GM18520 (cell line): ENCODE measurements around the gene CDK4.
"Not testable (repeated sequence)": the region's sequence is repeated elsewhere in the genome, so short reads cannot be mapped to it uniquely, and the experiment has no call there.

Experiments
- ATAC-seq: cut with Tn5 transposase; IDR thresholded peaks from one replicate; pipeline ENCODE4 v1.9.1; 2021; ENCODE audit not compliant: unreplicated experiment

Gene CDK4

DNA sequence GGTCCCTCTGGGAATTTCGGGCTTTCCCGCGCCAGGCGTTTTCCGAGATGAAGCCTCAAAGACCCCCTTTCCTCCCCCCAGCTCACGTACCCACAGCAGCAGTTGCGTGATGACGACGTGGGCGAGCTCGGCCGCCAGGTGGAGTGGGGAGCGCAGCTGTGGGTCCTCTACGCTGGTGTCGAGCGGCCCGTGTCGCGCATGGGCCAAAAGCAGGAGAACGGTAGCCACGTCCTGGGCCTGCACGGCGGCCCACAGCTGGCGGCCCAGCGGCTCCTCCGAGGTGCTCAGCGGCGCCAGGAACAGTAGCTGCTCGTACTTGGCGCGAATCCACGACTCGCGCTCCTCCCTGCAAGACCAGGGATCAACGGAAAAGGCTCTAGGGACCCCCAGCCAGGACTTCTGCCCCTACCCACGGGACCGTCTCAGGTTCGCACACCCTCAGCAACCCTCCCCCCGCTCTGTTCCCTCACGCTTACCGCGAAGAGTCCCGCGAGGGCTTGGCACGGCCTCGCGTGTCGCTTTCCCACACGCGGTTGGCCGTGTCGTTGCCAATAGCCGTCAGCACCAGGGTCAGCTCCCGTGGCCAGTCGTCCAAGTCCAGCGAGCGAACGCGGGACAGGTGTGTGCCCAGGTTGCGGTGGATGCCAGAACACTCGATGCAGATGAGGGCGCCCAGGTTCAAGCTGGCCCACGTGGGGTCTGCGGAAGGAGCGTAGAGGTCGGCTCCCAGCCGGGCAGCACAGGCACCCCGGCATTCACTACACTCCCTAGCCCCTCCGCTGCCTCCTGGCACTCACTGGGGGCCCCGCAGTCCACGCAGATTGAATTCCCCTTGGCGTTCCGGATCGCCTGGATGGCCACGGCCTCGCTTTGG is 25.0 kb downstream of the CDK4 start:
- ATAC-seq: no peak

DNA sequence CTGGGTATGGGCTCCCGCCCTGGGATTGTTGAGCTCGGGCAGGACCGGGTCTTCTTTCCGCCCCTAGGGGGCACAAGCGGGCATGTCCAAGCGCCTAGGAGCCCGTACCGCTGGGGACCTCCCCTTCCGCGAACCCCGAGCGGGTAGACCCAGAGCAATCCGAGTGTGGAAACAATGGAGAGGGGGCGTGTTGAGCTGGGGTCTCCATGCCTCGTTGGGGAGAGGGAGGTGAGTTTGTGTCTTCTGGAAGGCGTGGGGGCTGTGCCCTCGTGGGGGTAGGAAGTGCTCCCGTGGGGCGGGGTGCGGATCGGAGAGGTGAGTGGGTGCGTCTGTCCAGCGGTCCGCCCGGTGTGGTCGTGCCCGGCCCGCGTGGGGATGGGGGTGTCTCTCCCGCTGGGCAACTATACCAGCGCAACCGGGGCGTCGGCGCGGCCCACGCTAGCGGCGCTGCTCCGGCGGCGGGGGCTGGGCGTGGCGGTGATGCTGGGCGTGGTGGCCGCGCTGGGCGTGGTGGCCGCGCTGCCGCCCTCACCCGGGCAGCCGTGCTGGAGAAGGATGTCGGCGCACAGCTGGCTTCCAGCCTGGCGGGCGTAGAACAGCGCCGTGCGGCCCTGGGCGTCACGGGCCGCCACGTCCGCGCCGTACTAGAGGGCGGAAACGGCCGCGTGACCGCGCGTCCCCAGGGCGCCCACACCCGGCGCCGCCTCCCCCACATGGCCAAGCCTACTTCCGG is 25.8 kb downstream of the CDK4 start:
- ATAC-seq: no peak

DNA sequence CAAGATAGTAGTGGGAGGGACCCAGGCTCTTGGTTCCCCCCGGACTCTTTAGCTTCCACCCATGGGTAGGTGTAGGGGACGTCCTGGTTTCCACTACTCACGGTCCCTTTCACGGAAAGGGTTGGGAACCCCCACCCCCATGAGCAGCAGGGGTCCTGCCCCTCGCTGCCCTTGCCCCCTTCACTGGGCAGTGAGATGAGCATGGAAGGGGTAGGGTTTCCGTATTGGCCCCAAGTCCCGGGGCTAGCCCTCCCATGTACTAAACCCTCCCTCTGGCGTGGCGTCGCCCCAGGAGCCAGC is 26.3 kb downstream of the CDK4 start:
- no peak for ATAC-seq

DNA sequence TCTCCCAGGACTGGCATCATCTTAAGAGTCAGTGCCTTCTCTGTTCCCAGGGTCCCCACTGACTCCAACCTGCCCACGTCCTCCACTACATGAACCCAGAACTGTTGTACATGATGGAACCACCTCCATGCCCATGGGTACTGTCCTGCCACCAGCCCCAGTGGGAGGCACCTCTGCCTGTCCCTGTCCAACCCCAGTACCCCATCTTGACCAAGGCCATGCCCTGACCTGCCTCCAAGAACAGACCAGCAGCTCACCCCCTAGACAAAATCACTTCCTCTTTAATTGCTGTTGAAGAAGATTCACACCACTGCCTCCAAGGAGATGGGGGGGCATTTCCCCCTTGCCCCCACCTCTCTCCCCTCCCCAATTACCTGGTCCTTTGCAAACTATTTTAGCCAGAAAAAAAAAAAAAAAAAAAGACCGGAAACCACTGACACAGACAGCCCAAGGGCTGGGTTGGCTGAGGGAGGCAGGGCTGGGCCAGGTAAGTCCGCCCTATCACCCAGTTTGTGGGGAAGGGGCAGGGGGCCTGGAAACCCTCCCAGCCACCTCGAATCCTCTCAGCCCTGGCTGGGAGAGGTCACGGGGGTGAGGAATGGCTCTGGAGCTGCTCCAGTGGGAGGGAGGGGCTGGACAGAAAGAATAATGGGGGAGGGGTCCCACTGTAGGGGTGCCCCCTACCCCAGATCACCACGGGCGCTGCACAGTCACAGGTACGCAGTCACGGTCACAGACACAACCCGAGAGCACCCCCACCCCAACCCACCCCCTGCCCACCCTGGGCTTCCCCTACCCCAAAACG is 27.0 kb downstream of the CDK4 start:
- no peak for ATAC-seq

DNA sequence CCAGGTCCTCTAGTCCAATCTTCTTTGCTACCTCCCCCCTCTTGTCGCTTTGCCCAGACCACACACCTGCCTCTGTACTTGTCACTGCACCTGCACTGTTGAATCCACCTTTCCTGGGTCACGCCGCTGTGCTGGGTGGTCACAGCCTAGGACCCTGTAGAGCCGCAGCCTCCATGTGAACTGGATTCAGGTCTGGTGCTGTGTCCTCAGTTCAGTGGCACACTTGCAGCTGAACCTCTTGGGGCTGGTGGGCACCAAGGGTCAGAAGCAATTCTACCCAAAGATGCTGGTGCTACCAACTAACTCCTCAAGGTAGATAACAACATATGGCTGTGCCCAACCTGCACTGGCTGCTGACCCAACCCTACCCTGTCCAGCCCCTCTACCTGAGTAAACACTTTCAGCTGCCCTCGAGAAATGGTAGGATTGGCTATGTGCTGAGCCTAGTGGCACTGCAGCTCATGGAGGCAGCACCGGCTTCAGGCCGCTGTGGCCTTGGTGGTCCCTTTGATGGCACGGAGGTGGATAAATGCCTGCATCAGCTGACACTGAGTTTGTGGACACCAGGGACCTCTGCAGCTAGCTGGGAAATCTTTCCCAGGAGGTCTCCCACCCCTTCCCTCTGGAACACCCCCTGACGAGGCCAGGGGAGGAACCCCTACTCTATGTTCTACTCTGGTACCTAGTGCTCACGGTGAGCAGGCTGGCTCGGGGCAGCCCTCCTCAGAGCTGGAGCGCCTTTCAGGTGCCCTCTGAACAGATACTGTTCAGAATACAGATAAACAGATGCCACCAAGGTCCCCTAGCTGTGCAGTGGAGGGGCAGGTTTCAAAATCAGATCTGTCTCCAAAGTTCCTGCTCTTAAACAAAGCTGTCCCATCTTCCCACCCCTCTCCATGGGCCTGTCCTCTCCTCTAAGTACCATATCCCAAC is 27.8 kb downstream of the CDK4 start:
- ATAC-seq: no peak

- ATAC-seq: no peak
Measured at GRCh38 chr12:57723630-57723962, 28.5 kb downstream of the CDK4 start.

GRCh38 chr12:57722716-57723629 is 29.1 kb downstream of the CDK4 start:
- no peak for ATAC-seq

- ATAC-seq: not testable (repeated sequence)
Measured at GRCh38 chr12:57721846-57722608, 30.1 kb downstream of the CDK4 start.

- no peak for ATAC-seq
Measured at GRCh38 chr12:57720606-57721595, 31.2 kb downstream of the CDK4 start.

GRCh38 chr12:57719777-57720605 is 32.1 kb downstream of the CDK4 start:
- ATAC-seq: no peak

DNA sequence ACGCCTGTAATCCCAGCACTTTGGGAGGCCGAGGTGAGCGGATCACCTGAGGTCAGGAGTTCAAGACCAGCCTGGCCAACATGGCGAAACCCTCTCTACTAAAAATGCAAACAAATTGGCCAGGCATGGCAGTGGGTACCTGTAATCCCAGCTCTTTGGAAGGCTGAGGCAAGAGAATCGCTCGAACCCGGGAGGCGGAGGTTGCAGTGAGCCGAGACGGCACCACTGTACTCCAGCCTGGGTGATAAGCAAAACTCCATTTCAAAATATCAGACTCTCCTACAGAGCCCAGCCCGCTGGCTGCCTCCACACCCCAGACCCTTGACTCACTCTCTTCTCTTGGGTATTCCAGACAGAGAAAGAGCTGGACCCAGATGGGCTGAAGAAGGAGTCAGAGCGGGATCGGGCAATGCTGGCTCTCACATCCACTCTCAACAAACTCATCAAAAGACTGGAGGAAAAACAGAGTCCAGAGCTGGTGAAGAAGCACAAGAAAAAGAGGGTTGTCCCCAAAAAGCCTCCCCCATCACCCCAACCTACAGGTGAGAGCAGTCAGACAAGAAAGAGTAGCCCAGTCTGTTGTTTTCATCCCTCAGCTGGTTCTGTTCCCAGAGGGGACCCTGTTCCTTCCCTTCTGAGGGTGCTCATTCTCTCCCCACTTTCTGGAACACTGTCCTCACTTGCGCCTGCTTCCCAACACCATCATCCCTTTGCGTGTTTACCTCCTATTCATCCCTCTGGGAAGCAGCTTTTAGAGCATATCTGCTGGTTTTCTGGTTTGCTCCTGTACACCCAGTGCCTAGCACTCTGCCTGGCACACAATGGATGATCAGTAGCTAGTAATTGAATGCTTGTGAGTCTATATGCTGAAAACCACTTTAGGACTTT is 33.2 kb downstream of the CDK4 start:
- no peak for ATAC-seq

GRCh38 chr12:57717846-57718640 is 34.1 kb downstream of the CDK4 start:
- no peak for ATAC-seq

DNA sequence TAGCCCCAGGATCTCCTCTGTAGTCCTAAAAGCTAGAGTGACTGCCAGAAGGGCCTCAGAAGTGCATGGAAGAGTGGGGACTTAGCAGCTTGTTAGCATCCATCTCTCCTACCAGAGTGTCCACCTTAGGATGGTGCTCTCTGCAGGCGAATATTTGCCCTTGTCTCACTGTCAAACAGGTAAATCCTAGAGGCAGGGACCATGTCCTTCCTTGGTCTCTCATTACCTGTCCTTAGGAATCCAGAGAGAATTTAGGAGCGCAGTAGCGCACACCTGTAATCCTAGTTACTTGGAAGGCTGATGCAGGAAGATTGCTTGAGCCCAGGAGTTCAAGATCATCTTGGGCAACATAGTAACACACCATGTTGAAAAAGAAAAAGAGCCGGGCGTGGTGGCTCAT is 35.0 kb downstream of the CDK4 start:
- no peak for ATAC-seq

- no peak for ATAC-seq
Measured at GRCh38 chr12:57716305-57716704, 35.8 kb downstream of the CDK4 start.

DNA sequence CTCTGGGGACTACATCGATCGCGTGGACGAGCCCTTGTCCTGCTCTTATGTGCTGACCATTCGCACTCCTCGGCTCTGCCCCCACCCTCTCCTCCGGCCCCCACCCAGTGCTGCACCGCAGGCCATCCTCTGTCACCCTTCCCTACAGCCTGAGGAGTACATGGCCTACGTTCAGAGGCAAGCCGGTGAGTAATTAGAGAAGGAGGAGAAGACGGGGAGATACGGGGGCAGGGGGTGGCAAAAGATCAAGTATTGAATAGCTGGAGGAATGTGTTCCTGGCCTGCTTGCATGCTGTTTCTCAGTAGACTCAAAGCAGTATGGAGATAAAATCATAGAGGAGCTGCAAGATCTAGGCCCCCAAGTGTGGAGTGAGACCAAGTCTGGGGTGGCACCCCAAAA is 36.3 kb downstream of the CDK4 start:
- ATAC-seq: no peak
